ENCODE measurements around the gene LRMDA.
"Not testable (repeated sequence)": the region's sequence is repeated elsewhere in the genome, so short reads cannot be mapped to it uniquely, and the experiment has no call there.

LRMDA gene

GRCh38 chr10:75723319-75723980 lies 292.0 kb downstream of the LRMDA start:
- DNase-seq, result no peak

- DNase-seq, result no peak
Measured at GRCh38 chr10:75724047-75724446, 292.6 kb downstream of the LRMDA start.

GRCh38 chr10:75726522-75727483 lies 295.4 kb downstream of the LRMDA start:
- no peak for DNase-seq

GRCh38 chr10:75730847-75731246 lies 299.4 kb downstream of the LRMDA start:
- DNase-seq, result no peak

- DNase-seq, result no peak
Measured at GRCh38 chr10:75733135-75733890, 301.9 kb downstream of the LRMDA start.

- DNase-seq, result no peak
Measured at GRCh38 chr10:75736151-75736640, 304.8 kb downstream of the LRMDA start.

- DNase-seq, result no peak
Measured at GRCh38 chr10:75736889-75737579, 305.6 kb downstream of the LRMDA start.

- no peak for DNase-seq
Measured at GRCh38 chr10:75737580-75737949, 306.1 kb downstream of the LRMDA start.

GRCh38 chr10:75738924-75739323 lies 307.5 kb downstream of the LRMDA start:
- DNase-seq, result no peak

GRCh38 chr10:75739414-75740143 lies 308.2 kb downstream of the LRMDA start:
- DNase-seq, result no peak

GRCh38 chr10:75740541-75740940 lies 309.1 kb downstream of the LRMDA start:
- DNase-seq, result no peak

- DNase-seq, result no peak
Measured at GRCh38 chr10:75742355-75742754, 310.9 kb downstream of the LRMDA start.

- no peak for DNase-seq
Measured at GRCh38 chr10:75743291-75743778, 311.9 kb downstream of the LRMDA start.

GRCh38 chr10:75744261-75744660 lies 312.8 kb downstream of the LRMDA start:
- no peak for DNase-seq

- DNase-seq, result no peak
Measured at GRCh38 chr10:75746356-75746755, 314.9 kb downstream of the LRMDA start.

GRCh38 chr10:75750093-75750875 lies 318.9 kb downstream of the LRMDA start:
- DNase-seq, result not testable (repeated sequence)

GRCh38 chr10:75751232-75751631 lies 319.8 kb downstream of the LRMDA start:
- DNase-seq, result no peak

- no peak for DNase-seq
Measured at GRCh38 chr10:75753621-75754020, 322.2 kb downstream of the LRMDA start.

GRCh38 chr10:75754096-75754831 lies 322.8 kb downstream of the LRMDA start:
- no peak for DNase-seq

- no peak for DNase-seq
Measured at GRCh38 chr10:75755528-75755927, 324.1 kb downstream of the LRMDA start.

Data from cerebellar nuclear complex (tissue), 1 donor.